ENCODE results near the gene AMOT.

GRCh38 chrX:112736310-112736709 lies 104.3 kb downstream of the AMOT start:
- TF ChIP-seq CTCF (conservative IDR thresholded peaks at IDR 0.05; ENCODE audit: low read length): no peak
- TF ChIP-seq EZH2phosphoT487 (IDR thresholded peaks at IDR 0.05; ENCODE audit: borderline replicate concordance): no peak

Data from Loucy (cell line).